Vagina (tissue), 2 donors: ENCODE measurements around the gene IFT20. TPM values are rescaled to one million over a fixed set of nuclear protein-coding genes. Genes with fewer than 3 reads are reported as not detected.

Experiments
- DNase-seq, 2 donors: peaks; one replicate each; pipeline ENCODE4 v3.0.0-alpha.2; 2017; ENCODE audit errors: extremely low spot score in 2 of 2
- H3K27ac ChIP-seq: fragments of 200-600 bp; sonication (generic); one replicate; pipeline ENCODE4 v1.5.1; 2019
- H3K27me3 ChIP-seq: fragments of 200-600 bp; sonication (generic); one replicate; pipeline ENCODE4 v1.5.1; 2019
- H3K36me3 ChIP-seq, 2 donors: fragments of 200-600 bp; sonication (generic); one replicate each; pipeline ENCODE4 v1.5.1; 2017 to 2019
- H3K4me1 ChIP-seq: fragments of 200-600 bp; sonication (generic); one replicate; pipeline ENCODE4 v1.5.1; 2019
- H3K4me3 ChIP-seq, 2 donors: fragments of 200-600 bp; sonication (generic); 1 replicate in 1 of 2; 2 replicates in 1 of 2; pipeline ENCODE4 v1.5.1; 2016 to 2019
- H3K9me3 ChIP-seq: fragments of 200-600 bp; sonication (generic); one replicate; pipeline ENCODE4 v1.5.1; 2019
- POLR2A ChIP-seq, 2 donors: fragments of 450-650 bp; IDR thresholded peaks; one replicate each; pipeline ENCODE4 v1.6.1; 2017; ENCODE audit warnings: antibody characterized with exemption in 2 of 2, mild to moderate bottlenecking in 2 of 2, moderate library complexity in 2 of 2
- POLR2AphosphoS5 ChIP-seq, 2 donors: sonication (generic); formaldehyde crosslinking; IDR thresholded peaks; one replicate each; pipeline ENCODE4 v1.9.0; 2017; ENCODE audit warnings: antibody characterized with exemption in 2 of 2, mild to moderate bottlenecking in 2 of 2, low read depth in 1 of 2; ENCODE audit not compliant: insufficient read depth in 1 of 2
- intact Hi-C: fragments of 100-400 bp; cut with DNase I; formaldehyde crosslinking; loops from one replicate; pipeline ENCODE4 v1.15.1; 2023
- total RNA-seq: library from RNA; depleted of rRNA; stranded (reverse); fragments of >200 nt; gene quantifications from one replicate; pipeline ENCODE4 v1.2.3, GENCODE V29; 2016
- TF ChIP-seq, protein P1 (sequence below), 3 experiments: fragments of 450-650 bp in 2 of 3; fragments of 200-600 bp in 1 of 3; sonication (generic) in 1 of 3; IDR thresholded peaks; one replicate each; pipeline ENCODE4 v1.5.1; 2017 to 2019; ENCODE audit warnings: antibody characterized with exemption in 3 of 3, mild to moderate bottlenecking in 2 of 3, moderate library complexity in 2 of 3

Gene IFT20
- total RNA-seq, 1 donor from 2014 or later = 42.5 TPM

- intact Hi-C loops = no loop called here
- Histone ChIP-seq H3K27me3 (no peaks in the 10 kb centered on the region), H3K4me1 (peaks cover 7% of the 10 kb centered on the region), H3K27ac (no peak overlapping the region), H3K4me3 (no peak overlapping the region), H3K9me3 (no peaks in the 10 kb centered on the region), H3K36me3 (peaks cover 0 to 12% of the 10 kb centered on the region in 2 donors)
- TF ChIP-seq POLR2AphosphoS5 (IDR thresholded peaks at IDR 0.05; ENCODE audit: insufficient read depth in 1 of 2, low read depth in 1 of 2) (no peak), POLR2A (IDR thresholded peaks at IDR 0.05) (no peak)
- TF ChIP-seq, protein P1, sequence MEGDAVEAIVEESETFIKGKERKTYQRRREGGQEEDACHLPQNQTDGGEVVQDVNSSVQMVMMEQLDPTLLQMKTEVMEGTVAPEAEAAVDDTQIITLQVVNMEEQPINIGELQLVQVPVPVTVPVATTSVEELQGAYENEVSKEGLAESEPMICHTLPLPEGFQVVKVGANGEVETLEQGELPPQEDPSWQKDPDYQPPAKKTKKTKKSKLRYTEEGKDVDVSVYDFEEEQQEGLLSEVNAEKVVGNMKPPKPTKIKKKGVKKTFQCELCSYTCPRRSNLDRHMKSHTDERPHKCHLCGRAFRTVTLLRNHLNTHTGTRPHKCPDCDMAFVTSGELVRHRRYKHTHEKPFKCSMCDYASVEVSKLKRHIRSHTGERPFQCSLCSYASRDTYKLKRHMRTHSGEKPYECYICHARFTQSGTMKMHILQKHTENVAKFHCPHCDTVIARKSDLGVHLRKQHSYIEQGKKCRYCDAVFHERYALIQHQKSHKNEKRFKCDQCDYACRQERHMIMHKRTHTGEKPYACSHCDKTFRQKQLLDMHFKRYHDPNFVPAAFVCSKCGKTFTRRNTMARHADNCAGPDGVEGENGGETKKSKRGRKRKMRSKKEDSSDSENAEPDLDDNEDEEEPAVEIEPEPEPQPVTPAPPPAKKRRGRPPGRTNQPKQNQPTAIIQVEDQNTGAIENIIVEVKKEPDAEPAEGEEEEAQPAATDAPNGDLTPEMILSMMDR (IDR thresholded peaks at IDR 0.05) = no peak
- no peak for DNase-seq
Observed at GRCh38 chr17:28367641-28368305, 32.5 kb upstream of the IFT20 start.

GRCh38 chr17:28366605-28367004 is 31.3 kb upstream of the IFT20 start:
- Histone ChIP-seq H3K9me3 (no peaks in the 10 kb centered on the region), H3K27ac (no peak overlapping the region), H3K4me3 (no peak overlapping the region), H3K27me3 (no peaks in the 10 kb centered on the region), H3K4me1 (no peaks in the 10 kb centered on the region), H3K36me3 (peaks cover 0 to 17% of the 10 kb centered on the region in 2 donors)
- DNase-seq = no peak
- no peak for TF ChIP-seq POLR2AphosphoS5 (IDR thresholded peaks at IDR 0.05; ENCODE audit: insufficient read depth in 1 of 2, low read depth in 1 of 2)
- TF ChIP-seq POLR2A (IDR thresholded peaks at IDR 0.05) = no peak
- TF ChIP-seq, protein P1 (IDR thresholded peaks at IDR 0.05) = no peak
- intact Hi-C loops = no loop called here

GRCh38 chr17:28365487-28365886 is 30.2 kb upstream of the IFT20 start:
- Histone ChIP-seq H3K4me1 (no peaks in the 10 kb centered on the region), H3K4me3 (no peak overlapping the region), H3K27me3 (no peaks in the 10 kb centered on the region), H3K9me3 (no peaks in the 10 kb centered on the region), H3K27ac (no peak overlapping the region), H3K36me3 (peaks cover 0 to 28% of the 10 kb centered on the region in 2 donors)
- TF ChIP-seq POLR2AphosphoS5 (IDR thresholded peaks at IDR 0.05; ENCODE audit: insufficient read depth in 1 of 2, low read depth in 1 of 2) = no peak
- no peak for TF ChIP-seq POLR2A (IDR thresholded peaks at IDR 0.05)
- TF ChIP-seq, protein P1 (IDR thresholded peaks at IDR 0.05) = no peak
- DNase-seq = no peak
- intact Hi-C loops = no loop called here

DNA sequence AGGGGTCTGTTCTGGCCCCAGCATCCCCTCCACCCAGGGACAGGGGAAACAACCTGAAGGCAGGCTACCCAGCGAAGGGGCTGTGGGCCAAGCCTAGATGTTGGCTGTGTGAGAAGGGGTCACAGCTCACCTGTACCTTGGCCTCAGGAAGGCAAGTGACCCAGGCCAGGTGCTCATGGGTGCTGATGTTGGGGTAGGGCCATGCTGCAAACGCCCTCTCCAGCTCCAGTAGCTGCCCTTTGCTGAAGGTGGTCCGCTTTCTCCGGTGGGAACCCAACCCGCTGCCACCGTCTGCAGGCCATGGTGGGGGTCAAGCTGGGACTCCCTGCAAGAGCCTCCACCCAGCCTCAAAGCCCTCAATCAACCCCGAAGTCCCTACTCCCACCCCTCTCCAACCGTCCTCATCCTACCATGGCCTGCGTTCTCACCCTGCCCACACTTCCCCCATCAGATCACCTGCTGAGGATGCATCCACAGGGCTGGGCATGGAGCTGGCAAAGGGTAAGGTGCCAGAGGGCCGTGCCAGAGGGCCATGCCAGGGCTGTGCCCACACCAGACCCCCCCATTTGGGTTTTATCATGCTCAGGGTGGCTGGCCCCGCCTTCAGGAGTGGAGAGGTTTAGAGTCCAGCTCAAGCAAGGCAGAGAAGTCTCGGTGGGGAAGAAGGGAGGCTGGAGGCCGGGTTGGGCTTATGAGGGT is 29.5 kb upstream of the IFT20 start, which contains the start of gene SEBOX:
SEBOX (minus strand) TSS at position 535 of the 699 bp plus-strand sequence; CDS start at position 487, 48 bp downstream.
- Histone ChIP-seq H3K27me3 (no peaks in the 10 kb centered on the region), H3K9me3 (no peaks in the 10 kb centered on the region), H3K4me1 (no peaks in the 10 kb centered on the region), H3K36me3 (peaks cover 0 to 35% of the 10 kb centered on the region in 2 donors), H3K27ac (no peak within 1 kb of the TSS), H3K4me3 (no peak within 1 kb of the TSS)
- TF ChIP-seq POLR2AphosphoS5 (IDR thresholded peaks at IDR 0.05; ENCODE audit: insufficient read depth in 1 of 2, low read depth in 1 of 2) (no peak), POLR2A (IDR thresholded peaks at IDR 0.05) (no peak)
- TF ChIP-seq, protein P1 (IDR thresholded peaks at IDR 0.05) = no peak
- intact Hi-C loops = no loop called here
- DNase-seq = no peak
